ENCODE results near the gene CCDC172. TPM values are rescaled to one million over a fixed set of nuclear protein-coding genes. Genes with fewer than 3 reads are reported as not detected.

The CCDC172 gene
- total RNA-seq, 1 experiment from 2014 or later = not detected

GRCh38 chr10:116364868-116365267 is 40.6 kb downstream of the CCDC172 start:
- ATAC-seq (no peak), DNase-seq (no peak)
- Histone ChIP-seq H4K20me1 (ENCODE audit: low read length) (no peaks in the 10 kb centered on the region), H3K27ac (ENCODE audit: low read length) (no peak overlapping the region), H3F3A (ENCODE audit: low read length, unreplicated experiment) (no peaks in the 10 kb centered on the region), H3K9me3 (ENCODE audit: low read length) (no peaks in the 10 kb centered on the region), H3K4me1 (ENCODE audit: insufficient read depth, low read length) (no peaks in the 10 kb centered on the region), H2AFZ (ENCODE audit: low read length) (no peak overlapping the region), H3K36me3 (ENCODE audit: low read depth, low read length) (no peaks in the 10 kb centered on the region), H3K4me2 (ENCODE audit: low read length) (no peak overlapping the region), H3K9ac (ENCODE audit: low read length) (no peak overlapping the region), H3K4me3 (ENCODE audit: low read length) (no peak overlapping the region), H3K79me2 (ENCODE audit: low read length) (no peaks in the 10 kb centered on the region), H3K9me2 (replicated peaks; ENCODE audit: low read length) (no peaks in the 10 kb centered on the region), H3K27me3 (ENCODE audit: low read length) (no peaks in the 10 kb centered on the region)
- CTCF ChIA-PET = no interaction called here
- no TSS peak for BruUV-seq (replicated peaks)
- TF ChIP-seq EZH2 (IDR thresholded peaks at IDR 0.05; ENCODE audit: low read length, unreplicated experiment) (no peak), EZH2phosphoT487 (IDR thresholded peaks at IDR 0.05; ENCODE audit: borderline replicate concordance, low read length) (no peak), CTCF (conservative IDR thresholded peaks at IDR 0.05; ENCODE audit: low read depth, low read length) (no peak)
- intact Hi-C loops (cut with micrococcal nuclease) = no loop called here
- POLR2A ChIA-PET (ENCODE audit: unreplicated experiment) = no interaction called here

- no peaks in the 10 kb centered on the region for H3K27me3 ChIP-seq (ENCODE audit: low read length)
- TF ChIP-seq EZH2phosphoT487 (IDR thresholded peaks at IDR 0.05; ENCODE audit: borderline replicate concordance, low read length) (no peak), CTCF (conservative IDR thresholded peaks at IDR 0.05; ENCODE audit: low read depth, low read length) (no peak), EZH2 (IDR thresholded peaks at IDR 0.05; ENCODE audit: low read length, unreplicated experiment) (no peak)
- H3K9me2 ChIP-seq (replicated peaks; ENCODE audit: low read length) = no peaks in the 10 kb centered on the region
- no peaks in the 10 kb centered on the region for H3K9me3 ChIP-seq (ENCODE audit: low read length)
- no peak overlapping the region for H3K27ac ChIP-seq (ENCODE audit: low read length)
- H3K4me3 ChIP-seq (ENCODE audit: low read length) = no peak overlapping the region
- H3K36me3 ChIP-seq (ENCODE audit: low read depth, low read length) = no peaks in the 10 kb centered on the region
- H3K4me2 ChIP-seq (ENCODE audit: low read length) = no peak overlapping the region
- no peaks in the 10 kb centered on the region for H3K79me2 ChIP-seq (ENCODE audit: low read length)
- intact Hi-C loops (cut with micrococcal nuclease) = no loop called here
- no peaks in the 10 kb centered on the region for H3F3A ChIP-seq (ENCODE audit: low read length, unreplicated experiment)
- no peak for DNase-seq
- no peak overlapping the region for H2AFZ ChIP-seq (ENCODE audit: low read length)
- H4K20me1 ChIP-seq (ENCODE audit: low read length) = no peaks in the 10 kb centered on the region
- CTCF ChIA-PET = no interaction called here
- POLR2A ChIA-PET (ENCODE audit: unreplicated experiment) = no interaction called here
- H3K9ac ChIP-seq (ENCODE audit: low read length) = no peak overlapping the region
- BruUV-seq (replicated peaks) = no TSS peak
- no peaks in the 10 kb centered on the region for H3K4me1 ChIP-seq (ENCODE audit: insufficient read depth, low read length)
- no peak for ATAC-seq
Measured at GRCh38 chr10:116371737-116372136, 47.5 kb downstream of the CCDC172 start.

GRCh38 chr10:116382290-116382689 is 58.0 kb downstream of the CCDC172 start:
- TF ChIP-seq EZH2 (IDR thresholded peaks at IDR 0.05; ENCODE audit: low read length, unreplicated experiment) (no peak), CTCF (conservative IDR thresholded peaks at IDR 0.05; ENCODE audit: low read depth, low read length) (no peak), EZH2phosphoT487 (IDR thresholded peaks at IDR 0.05; ENCODE audit: borderline replicate concordance, low read length) (no peak)
- H4K20me1 ChIP-seq (ENCODE audit: low read length) = no peaks in the 10 kb centered on the region
- no peaks in the 10 kb centered on the region for H3K36me3 ChIP-seq (ENCODE audit: low read depth, low read length)
- H3K4me1 ChIP-seq (ENCODE audit: insufficient read depth, low read length) = no peaks in the 10 kb centered on the region
- H3K27ac ChIP-seq (ENCODE audit: low read length) = no peak overlapping the region
- ChIA-PET POLR2A (ENCODE audit: unreplicated experiment) (no interaction called here), CTCF (no interaction called here)
- no peaks in the 10 kb centered on the region for H3K9me3 ChIP-seq (ENCODE audit: low read length)
- H3K9me2 ChIP-seq (replicated peaks; ENCODE audit: low read length) = no peaks in the 10 kb centered on the region
- no peak overlapping the region for H3K4me2 ChIP-seq (ENCODE audit: low read length)
- no peak overlapping the region for H3K4me3 ChIP-seq (ENCODE audit: low read length)
- DNase-seq = no peak
- H3K79me2 ChIP-seq (ENCODE audit: low read length) = no peaks in the 10 kb centered on the region
- no peaks in the 10 kb centered on the region for H3F3A ChIP-seq (ENCODE audit: low read length, unreplicated experiment)
- intact Hi-C loops (cut with micrococcal nuclease) = no loop called here
- peaks cover 13% of the 10 kb centered on the region; the same call in 1 of the 2 replicates for H3K27me3 ChIP-seq (ENCODE audit: low read length)
- no peak overlapping the region for H2AFZ ChIP-seq (ENCODE audit: low read length)
- H3K9ac ChIP-seq (ENCODE audit: low read length) = no peak overlapping the region
- ATAC-seq = no peak
- BruUV-seq (replicated peaks) = no TSS peak

Data from PC-3 (cell line).